Right lobe of liver (tissue), 6 donors: ENCODE results near the gene SPDYE18. TPM values are rescaled to one million over a fixed set of nuclear protein-coding genes. Genes with fewer than 3 reads are reported as not detected.
"Not testable (repeated sequence)": the region's sequence is repeated elsewhere in the genome, so short reads cannot be mapped to it uniquely, and the experiment has no call there.

ENCODE experiments used
- ATAC-seq, 4 donors: fragments of 200-7000 bp; cut with Tn5 transposase; one replicate each; pipeline ENCODE4 v1.9.1; 2020; ENCODE audit warnings: mild to moderate bottlenecking in 4 of 4, moderate library complexity in 4 of 4
- DNase-seq, 3 donors: peaks; one replicate each; pipeline ENCODE4 v3.0.0-alpha.2; 2020
- H3K27ac ChIP-seq, 3 donors: fragments of 200-600 bp; one replicate each; pipeline ENCODE4 v1.8.0; 2022
- H3K27me3 ChIP-seq, 2 donors: fragments of 200-600 bp; one replicate each; pipeline ENCODE4 v1.8.0; 2022
- H3K36me3 ChIP-seq, 4 donors: fragments of 200-600 bp; sonication (generic) in 1 of 4; one replicate each; pipeline versions ENCODE4 v1.5.1 to v1.8.0; 2017 to 2022; ENCODE audit warnings: control low read depth in 1 of 4
- H3K4me1 ChIP-seq, 4 donors: fragments of 200-600 bp; sonication (generic) in 1 of 4; one replicate each; pipeline versions ENCODE4 v1.5.1 to v1.8.0; 2017 to 2022; ENCODE audit warnings: control low read depth in 1 of 4
- H3K4me3 ChIP-seq, 3 donors: fragments of 200-600 bp; one replicate each; pipeline ENCODE4 v1.8.0; 2022
- H3K9me3 ChIP-seq, 4 donors: fragments of 200-600 bp; sonication (generic) in 1 of 4; one replicate each; pipeline versions ENCODE4 v1.5.1 to v1.8.0; 2017 to 2022; ENCODE audit warnings: control low read depth in 1 of 4
- WGBS: methylation state at CpG from one replicate; pipeline ENCODE4 v1.1.6; 2018; ENCODE audit warnings: low coverage, low lambda C conversion rate; ENCODE audit not compliant: insufficient coverage; ENCODE audit errors: missing lambda C conversion rate; 5-methylcytosine and 5-hydroxymethylcytosine counted together
- intact Hi-C, 2 donors: fragments of 100-400 bp; cut with DNase I; formaldehyde crosslinking; loops; one replicate each; pipeline versions ENCODE4 v1.11.2 to v1.14.1; 2022
- small RNA-seq, 2 experiments: library from RNA; depleted of rRNA; stranded (forward); fragments of <200 nt; gene quantifications; one replicate each; pipeline ENCODE3, GENCODE V24; 2016
- total RNA-seq, 6 experiments: library from RNA; depleted of rRNA in 2 of 6; stranded (reverse); fragments of >200 nt in 2 of 6; fragmentation: NEBNext Ultra II Directional in 3 of 6; extraction: Animal tissue kit (Norgen Biotek cat#: 25700) in 3 of 6; gene quantifications; one replicate each; pipeline versions ENCODE4 v1.1.0 to v1.2.4, GENCODE V29; 2016 to 2023
- donor health status: DM: no; HTN: yes; CAD: no.
- donor health status: DM: no; HTN: no; CAD: no.
- donor health status: DM: no; HTN: no; CAD: no.
- donor health status: DM: no; HTN: yes; CAD: no.
- donor health status: DM: no; HTN: yes; CAD: no.

SPDYE18 gene
- total RNA-seq, 6 experiments from 2014 or later: 0.51 to 1.3 (median 0.62) TPM; not detected in 3

DNA sequence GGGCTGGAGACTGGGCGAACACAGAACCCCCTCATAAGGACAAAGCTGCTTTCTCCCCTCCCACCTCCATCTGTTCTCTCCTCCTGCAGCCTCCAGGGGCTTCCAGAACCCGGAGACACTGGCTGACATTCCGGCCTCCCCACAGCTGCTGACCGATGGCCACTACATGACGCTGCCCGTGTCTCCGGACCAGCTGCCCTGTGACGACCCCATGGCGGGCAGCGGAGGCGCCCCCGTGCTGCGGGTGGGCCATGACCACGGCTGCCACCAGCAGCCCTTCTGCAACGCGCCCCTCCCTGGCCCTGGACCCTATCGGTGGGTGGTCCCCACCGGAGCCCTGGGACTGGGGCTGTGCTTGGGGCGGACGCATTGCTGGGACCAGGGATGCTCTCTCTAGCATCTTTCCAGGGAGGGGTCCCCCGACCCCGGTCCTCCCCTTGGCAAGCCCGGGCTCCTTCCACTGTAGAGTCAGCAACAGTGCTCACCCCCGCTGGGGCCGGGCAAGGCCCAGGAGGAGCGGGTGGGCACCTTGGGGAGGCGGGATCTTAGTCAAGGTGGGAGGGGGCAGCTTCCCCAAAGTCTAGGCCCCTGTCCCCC lies 56.8 kb downstream of the SPDYE18 start:
- ATAC-seq, H3K9me3 ChIP-seq, H3K27me3 ChIP-seq, DNase-seq, H3K36me3 ChIP-seq, intact Hi-C loops, H3K4me3 ChIP-seq, H3K27ac ChIP-seq, H3K4me1 ChIP-seq: not testable (repeated sequence)
- no CpG with 5 or more reads among the region's 27 CpGs for WGBS

GRCh38 chr7:77004151-77004550 lies 58.2 kb downstream of the SPDYE18 start:
- H3K9me3 ChIP-seq, H3K27ac ChIP-seq, H3K4me1 ChIP-seq, H3K27me3 ChIP-seq, ATAC-seq, H3K36me3 ChIP-seq, DNase-seq, intact Hi-C loops, H3K4me3 ChIP-seq: not testable (repeated sequence)
- no CpG with 5 or more reads among the region's 18 CpGs for WGBS

- no CpG with 5 or more reads among the region's 10 CpGs for WGBS
- DNase-seq: peak in 1 of 3 donors; percentile 21
- H3K4me3 ChIP-seq, H3K36me3 ChIP-seq, ATAC-seq, H3K27ac ChIP-seq, H3K9me3 ChIP-seq, H3K4me1 ChIP-seq, intact Hi-C loops, H3K27me3 ChIP-seq: not testable (repeated sequence)
Observed at GRCh38 chr7:77003241-77003640, 59.1 kb downstream of the SPDYE18 start.

DNA sequence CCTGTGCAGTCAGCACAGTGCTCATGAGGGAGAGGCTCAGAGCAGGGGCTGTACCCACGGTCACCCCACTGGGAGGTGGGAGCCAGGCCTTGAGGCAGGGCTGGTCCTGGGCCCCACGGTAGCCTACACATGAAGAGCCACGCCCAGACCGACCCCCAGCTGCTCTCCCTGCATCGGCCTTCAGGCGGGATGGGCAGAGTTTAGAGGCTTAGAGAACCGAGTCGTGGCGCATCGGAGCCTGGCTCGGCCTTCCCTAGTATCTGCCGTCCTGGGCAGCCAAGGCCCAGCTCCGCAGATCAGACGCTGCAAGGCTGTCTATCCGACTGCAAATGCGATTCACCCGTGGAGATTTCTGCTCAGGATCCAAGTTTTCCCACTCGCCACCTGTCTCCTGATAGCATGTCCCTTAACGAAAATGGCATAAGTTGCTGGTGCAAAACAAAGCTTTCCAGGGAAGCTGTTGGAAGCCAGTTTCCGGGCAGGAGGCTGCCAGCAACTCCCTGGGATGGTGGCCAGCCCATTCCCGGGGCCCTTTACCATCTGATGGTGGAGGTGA lies 59.6 kb downstream of the SPDYE18 start:
- ATAC-seq, H3K4me3 ChIP-seq, H3K9me3 ChIP-seq, H3K27me3 ChIP-seq, H3K4me1 ChIP-seq, intact Hi-C loops, H3K36me3 ChIP-seq, H3K27ac ChIP-seq: not testable (repeated sequence)
- 90% methylated on average over 2 of the region's 21 CpGs for WGBS
- peak in 1 of 3 donors; percentile 41 for DNase-seq

DNA sequence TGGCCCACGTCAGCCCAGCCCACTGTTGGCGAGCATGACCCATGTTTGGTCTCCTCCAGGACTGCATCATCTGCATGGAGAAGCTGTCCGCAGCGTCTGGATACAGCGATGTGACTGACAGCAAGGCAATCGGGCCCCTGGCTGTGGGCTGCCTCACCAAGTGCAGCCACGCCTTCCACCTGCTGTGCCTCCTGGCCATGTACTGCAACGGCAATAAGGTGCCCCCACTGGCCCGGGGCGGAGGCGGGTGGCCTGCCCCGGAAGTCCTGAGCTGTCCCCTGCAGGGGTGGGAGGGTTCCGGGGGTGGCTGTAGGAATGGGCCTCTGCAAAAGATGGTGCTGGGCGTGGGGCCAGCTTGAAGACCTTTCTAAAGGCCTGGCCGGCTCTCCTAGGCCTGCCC lies 60.3 kb downstream of the SPDYE18 start:
- WGBS: no CpG with 5 or more reads among the region's 15 CpGs
- intact Hi-C loops: not testable (repeated sequence)

More for the DNA sequence above, 60.3 kb downstream of the SPDYE18 start:
- DNase-seq: peak in 1 of 3 donors; percentile 42
- H3K27ac ChIP-seq, ATAC-seq, H3K27me3 ChIP-seq, H3K4me3 ChIP-seq, H3K9me3 ChIP-seq, H3K36me3 ChIP-seq, H3K4me1 ChIP-seq: not testable (repeated sequence)

Small RNA genes lying within 50 kb of the gene (small RNA-seq; reads per million reads assigned to genes)
- gene RF00019: 0 reads per million in 2 experiments

Other genes with a start within 250 kb of the SPDYE18 start
- gene SPDYE17, start 30.2 kb downstream of the SPDYE18 start, total RNA-seq: not detected
- 1 to 10 TPM; 2.6 to 7.2 (median 4.0) TPM for gene CCDC146, start 60.1 kb upstream of the SPDYE18 start, total RNA-seq
- 10 to 100 TPM in 1 of 6 experiments, 1 to 10 TPM in 5; 3.4 to 19.3 (median 7.5) TPM for gene FGL2, start 137.3 kb upstream of the SPDYE18 start, total RNA-seq